Activated CD4-positive, alpha-beta T cell treated with anti-CD3 and anti-CD28 coated beads, Interleukin-2, amount 50 U/mL, for 24 hours (primary cell): ENCODE data around the gene SMS.

Source experiments
- DNase-seq, 2 donors: peaks; one replicate each; pipeline ENCODE4 v3.0.0-alpha.2; 2020; ENCODE audit warnings: low read depth in 1 of 2, low spot score in 1 of 2

SMS gene

GRCh38 chrX:21940356-21940829 lies at the start of gene SMS:
SMS (plus strand) TSS chrX:21940709; CDS start chrX:21940825, 116 bp downstream.
- peak; percentile 15 to 25 for DNase-seq

DNA sequence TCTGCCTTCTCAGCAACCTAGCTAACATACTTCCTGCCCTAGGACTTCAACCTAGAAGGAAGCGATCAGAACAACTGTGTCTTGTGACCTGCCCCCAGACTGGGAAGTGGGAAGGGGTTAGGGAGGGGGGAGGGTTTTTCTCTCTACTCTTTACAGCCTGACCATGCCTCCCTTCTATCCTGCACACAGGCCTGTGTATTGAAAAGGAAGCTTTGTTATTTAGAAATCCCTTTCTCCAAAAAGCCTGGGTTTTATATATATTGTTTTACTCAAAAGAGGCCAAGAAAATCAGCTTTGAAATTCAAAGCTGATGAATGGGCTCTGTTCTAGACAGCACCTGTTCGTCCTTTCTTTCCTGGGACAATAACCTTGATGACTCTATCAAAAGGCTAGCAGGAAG lies 35.2 kb upstream of the SMS start:
- DNase-seq, result no peak

GRCh38 chrX:21905953-21906352 lies 34.6 kb upstream of the SMS start:
- DNase-seq, result no peak

GRCh38 chrX:21907260-21907659 lies 33.2 kb upstream of the SMS start:
- no peak for DNase-seq

DNA sequence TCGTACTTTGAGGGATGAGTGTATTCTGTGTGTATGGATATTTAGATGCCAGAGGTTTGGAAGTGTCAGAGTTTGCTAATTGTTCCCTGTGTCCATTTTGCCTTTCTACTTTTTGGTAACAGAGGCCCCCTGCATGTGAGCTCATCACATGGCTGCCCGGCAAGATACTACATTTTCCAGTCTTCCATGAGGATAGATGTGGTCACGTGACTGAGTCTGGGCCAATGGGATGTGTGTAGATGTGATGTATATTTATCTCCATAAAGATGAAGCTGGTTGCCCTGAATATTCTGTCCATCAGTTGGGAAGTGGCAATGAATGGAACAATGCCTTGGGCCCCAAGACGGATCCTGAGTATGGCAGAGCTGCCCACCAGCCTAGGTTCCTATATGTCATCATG lies 29.0 kb upstream of the SMS start:
- DNase-seq, result no peak

DNA sequence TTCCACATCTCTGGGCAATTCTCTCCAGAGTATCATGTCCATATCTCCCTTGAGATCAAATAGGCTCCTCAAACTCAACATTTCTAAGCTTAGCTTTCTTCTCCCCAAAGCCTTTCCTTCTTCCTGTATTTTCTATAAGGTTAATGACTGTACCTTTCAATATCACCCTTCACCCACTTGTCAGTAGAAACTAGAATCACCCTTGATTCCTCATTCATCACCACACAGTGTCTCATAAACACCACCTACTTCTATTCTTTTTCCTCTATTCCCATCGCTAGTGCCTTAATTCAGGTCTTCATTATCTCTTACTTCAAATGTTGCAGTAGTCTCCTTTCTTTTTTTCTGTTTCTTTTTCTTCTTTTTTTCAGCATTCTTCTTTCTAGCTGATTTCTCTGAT lies 28.3 kb upstream of the SMS start:
- no peak for DNase-seq

DNA sequence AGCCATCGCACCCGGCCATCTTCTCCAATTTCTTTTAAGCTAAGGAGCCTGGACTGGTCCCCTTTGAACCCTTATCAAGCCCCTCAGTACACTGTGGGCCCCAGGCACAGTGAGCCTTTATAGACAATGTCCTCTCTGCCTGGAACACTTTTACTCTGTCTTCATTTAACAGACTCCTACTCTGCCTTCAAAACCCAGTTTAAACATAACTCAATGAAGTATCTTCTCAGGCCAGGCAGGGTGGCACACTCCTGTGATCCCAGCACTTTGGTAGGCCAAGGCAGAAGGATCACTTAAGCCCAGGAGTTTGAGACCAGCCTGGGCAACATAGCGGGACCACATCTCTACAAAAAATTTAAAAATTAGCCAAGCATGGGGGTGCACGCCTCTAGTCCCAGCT lies 27.5 kb upstream of the SMS start:
- no peak for DNase-seq

DNA sequence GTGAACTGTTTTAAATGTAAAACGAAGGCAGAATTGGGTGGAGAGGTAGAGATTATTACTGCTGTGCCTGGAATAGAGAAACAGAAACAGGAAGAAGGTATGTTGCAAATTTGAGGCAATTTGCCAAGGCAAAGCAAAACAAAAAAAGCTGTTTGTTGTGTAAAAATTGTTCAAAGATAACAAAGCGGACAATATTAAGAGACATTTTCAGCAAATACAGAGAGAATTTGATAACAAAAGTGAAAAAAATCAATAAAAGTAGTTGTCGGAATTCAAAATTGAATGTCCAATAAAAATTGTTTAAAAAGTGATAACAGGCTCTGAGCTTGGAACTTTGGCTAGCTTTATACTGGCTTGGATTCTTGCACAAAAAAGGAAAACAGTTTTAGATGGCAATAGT lies 14.4 kb upstream of the SMS start:
- no peak for DNase-seq

DNA sequence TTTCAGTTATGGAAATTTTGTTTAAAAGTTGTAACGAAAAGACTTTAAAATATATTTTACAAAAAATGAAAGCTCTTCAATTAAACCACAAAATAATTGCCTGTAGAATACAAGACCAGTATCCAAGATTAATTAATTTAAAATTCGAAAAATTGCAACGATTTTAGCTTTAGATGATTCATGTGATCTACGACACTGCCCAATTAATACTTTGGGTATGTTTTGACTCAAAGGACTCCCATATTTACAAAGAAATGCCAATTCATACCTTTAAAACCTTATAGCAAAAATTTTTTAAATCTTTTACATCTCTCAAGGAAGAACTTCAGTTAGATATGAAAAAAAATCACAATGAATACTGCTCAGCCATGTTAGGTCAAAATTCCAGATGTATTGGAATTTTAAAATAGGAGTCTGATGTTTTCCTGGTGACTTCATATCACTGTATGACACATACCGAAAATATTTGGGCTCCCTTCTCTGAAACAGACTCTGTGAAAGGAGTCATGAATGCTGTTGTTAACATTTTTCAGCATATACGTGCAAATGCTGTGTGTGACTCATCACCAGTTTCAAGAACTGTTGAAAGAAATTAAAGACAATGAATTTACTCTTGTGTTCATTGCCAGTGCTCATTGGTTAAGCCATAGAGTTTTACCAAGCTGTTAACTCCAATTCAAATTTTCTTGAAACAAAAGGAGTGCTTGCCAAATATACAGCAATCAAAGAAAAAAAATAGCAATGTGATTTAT lies 13.8 kb upstream of the SMS start:
- no peak for DNase-seq

- DNase-seq, result no peak
These were observed 11.3 kb upstream of the SMS start for GRCh38 chrX:21929209-21929608.

DNA sequence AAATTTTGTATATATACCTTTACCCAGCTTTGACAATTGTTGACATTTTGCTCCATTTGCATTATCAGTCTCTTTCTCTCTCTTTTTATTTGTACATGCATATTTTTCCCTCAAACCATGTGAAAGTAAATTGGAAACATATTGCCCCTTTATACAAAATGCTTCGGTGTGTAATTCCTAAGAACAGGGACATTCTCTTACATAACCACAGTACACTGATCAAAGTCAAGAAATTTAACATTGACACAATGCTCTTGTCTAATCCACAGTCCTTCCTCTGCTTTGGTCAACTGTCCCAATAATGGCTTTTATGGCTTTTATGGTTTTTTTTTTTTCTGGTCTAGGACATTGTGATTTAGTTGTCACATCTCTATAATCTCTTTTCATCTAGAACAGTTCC lies 9.5 kb upstream of the SMS start:
- DNase-seq, result no peak

- no peak for DNase-seq
These were observed 8.1 kb upstream of the SMS start for GRCh38 chrX:21932292-21933002.

DNA sequence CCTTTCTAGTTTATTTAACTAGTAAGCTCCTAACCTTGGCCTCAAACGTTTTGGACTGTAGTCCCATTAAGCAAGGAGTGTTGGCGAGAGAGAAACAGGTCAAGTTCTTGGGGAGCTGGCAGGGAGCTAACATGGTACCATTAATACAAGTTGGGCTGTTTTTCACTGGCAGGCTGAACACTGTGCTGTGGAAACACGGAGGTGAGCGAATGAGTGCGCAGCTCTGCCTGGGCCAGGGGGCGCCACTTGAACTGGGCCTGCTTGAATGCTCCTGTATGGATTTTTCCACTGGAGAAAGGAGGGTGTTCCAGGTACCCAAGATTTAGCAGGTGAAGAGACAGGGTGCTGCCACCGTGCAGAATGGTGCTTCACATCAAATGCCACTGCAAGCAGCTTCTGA lies 7.4 kb upstream of the SMS start:
- DNase-seq, result no peak

GRCh38 chrX:21934414-21934813 lies 6.1 kb upstream of the SMS start:
- DNase-seq, result no peak

- no peak for DNase-seq
These were observed 603 bp upstream of the SMS start for GRCh38 chrX:21939906-21940305.

DNA sequence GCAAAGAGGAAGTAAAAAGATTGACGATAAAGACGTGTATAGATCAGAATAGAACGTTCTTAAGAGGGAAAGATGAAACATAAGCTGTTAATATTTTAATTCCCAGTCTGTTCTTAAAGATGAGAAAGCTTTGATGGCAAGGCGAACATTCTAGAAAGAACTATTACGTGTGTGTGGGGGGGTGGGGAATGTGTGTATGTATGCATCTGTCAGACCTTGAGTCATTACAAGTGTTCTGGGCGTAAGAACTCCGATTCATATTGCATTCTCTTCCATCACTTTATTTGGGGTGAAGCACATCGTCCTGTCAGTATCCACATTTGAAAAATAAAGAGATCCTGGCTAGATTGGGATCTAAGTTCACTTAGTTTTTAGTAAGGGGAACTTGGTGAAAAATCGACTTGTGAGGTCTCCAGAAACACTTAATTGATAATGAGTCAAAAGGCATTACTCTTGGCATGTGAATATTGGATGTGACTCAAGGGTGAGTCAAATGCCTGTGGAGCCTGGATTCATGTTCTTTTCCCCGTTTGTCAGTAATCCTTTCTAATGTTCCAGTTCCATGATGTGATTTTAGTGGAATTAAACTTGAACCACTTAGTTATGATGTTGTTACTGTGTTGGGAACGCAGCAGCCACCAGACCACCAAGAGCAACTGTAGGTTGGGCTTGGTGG lies 3.1 kb downstream of the SMS start:
- no peak for DNase-seq

GRCh38 chrX:21944136-21944615 lies 3.7 kb downstream of the SMS start:
- DNase-seq, result no peak

DNA sequence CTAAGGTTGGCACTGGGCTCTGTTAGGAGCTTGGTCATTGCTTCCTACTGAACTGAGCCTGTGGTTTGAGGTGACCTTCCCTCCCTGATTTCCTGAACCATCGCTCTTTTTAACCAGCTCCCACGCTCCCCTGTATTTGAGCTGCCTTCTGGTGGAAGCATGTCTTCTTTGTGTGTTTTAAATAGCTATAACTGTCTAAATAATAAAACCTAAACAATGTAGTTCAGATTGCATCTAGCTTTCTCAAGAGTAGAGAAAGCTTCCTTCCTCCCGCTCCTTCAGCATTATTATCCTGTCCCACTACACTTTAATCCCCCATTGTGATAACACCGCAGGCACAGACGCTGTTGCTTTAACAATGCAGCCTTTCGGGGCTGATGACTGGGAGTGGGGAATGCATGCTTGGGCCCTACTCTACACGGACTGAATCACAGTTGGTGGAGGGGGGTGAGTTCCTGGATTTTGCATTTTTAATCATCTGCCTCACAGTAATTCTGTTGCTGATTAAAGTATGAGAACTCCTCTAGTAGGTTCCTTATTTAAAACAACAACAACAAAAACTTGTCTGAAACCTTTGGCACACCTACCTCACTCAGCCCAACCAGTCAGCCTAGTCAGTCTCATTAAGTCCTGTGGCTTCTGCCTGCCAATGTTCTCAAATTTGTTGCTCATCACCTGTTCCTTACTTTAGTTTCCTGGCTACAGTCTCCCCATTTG lies 6.6 kb downstream of the SMS start:
- no peak for DNase-seq

GRCh38 chrX:21947671-21948070 lies 7.2 kb downstream of the SMS start:
- DNase-seq, result no peak

- DNase-seq, result no peak
These were observed 8.5 kb downstream of the SMS start for GRCh38 chrX:21948897-21949578.

- DNase-seq, result no peak
These were observed 9.2 kb downstream of the SMS start for GRCh38 chrX:21949689-21950088.
